HG03558 (cell line): Measurements from ENCODE around the gene CLPSL2.
"Not testable (repeated sequence)": the region's sequence is repeated elsewhere in the genome, so short reads cannot be mapped to it uniquely, and the experiment has no call there.

Source experiments
- ATAC-seq: cut with Tn5 transposase; IDR thresholded peaks from one replicate; pipeline ENCODE4 v1.9.1; 2021; ENCODE audit warnings: moderate number of reproducible peaks; ENCODE audit not compliant: unreplicated experiment; ENCODE audit errors: extremely low read depth

Gene CLPSL2, protein sequence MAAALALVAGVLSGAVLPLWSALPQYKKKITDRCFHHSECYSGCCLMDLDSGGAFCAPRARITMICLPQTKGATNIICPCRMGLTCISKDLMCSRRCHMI

GRCh38 chr6:35776364-35777215 is at the start of gene CLPSL2:
Gene CLPSL2, plus strand, starts transcription at chr6:35776598. Its CDS starts 21 bp downstream, at chr6:35776619.
- ATAC-seq = no peak

DNA sequence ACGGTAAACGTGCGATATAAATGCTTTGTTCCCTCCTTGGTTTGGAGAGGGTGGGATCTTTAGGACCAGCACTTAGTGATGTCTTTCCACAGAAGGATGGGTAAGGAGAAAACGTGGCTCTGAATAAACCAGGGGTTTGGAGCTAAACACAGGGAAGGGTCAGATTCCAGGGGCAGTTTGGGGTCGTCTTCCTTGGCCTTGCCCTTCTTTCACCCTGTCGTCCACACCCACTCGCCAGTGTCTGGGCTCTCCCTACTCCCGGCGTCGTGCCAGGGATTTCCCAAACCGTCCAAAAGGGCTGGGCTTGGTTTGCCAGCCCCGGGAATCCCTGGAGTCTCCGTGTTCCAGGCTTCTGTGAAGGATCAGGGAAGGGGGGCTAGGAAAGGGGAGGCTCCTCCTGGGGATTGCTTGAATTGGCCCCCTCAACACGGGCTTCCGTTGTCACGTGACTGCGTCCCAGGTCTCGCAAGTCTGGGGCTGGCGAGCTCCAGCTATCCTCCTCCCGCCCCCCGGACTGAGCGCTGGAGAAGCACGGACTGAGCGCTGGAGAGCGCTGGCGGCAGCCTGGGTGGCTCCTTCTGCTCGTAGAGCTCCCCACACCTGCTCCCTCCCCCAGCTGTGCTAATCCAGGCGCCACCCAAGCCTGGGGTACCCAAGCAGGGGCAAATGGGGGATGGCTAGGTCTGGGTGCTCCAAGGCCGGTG is 49.0 kb upstream of the CLPSL2 start:
- no peak for ATAC-seq

GRCh38 chr6:35727935-35728682 is 48.3 kb upstream of the CLPSL2 start:
- ATAC-seq = no peak

GRCh38 chr6:35728683-35729678 is 47.4 kb upstream of the CLPSL2 start:
- ATAC-seq = no peak

GRCh38 chr6:35729722-35730121 is 46.7 kb upstream of the CLPSL2 start:
- no peak for ATAC-seq

GRCh38 chr6:35730745-35731413 is 45.5 kb upstream of the CLPSL2 start:
- no peak for ATAC-seq

- ATAC-seq = no peak
Observed at GRCh38 chr6:35731414-35731735, 45.0 kb upstream of the CLPSL2 start.

GRCh38 chr6:35731736-35732532 is 44.5 kb upstream of the CLPSL2 start:
- ATAC-seq = no peak

DNA sequence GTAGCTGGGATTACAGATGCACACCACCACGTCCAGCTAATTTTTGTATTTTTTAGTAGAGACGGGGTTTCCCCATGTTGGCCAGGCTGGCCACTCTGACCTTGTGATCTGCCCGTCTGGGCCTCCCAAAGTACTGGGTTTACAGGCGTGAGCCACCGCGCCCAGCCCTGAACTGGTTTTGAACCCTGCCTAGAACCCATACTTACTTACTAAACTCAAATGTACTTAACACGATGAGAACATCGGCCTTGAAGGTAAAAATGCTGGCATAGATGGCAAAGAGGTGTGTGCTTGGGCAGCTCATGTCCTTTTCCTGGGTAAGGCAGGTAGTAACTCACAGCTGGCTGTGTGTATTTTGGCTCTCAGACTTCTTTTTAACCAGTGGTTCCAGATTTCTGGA is 42.8 kb upstream of the CLPSL2 start:
- no peak for ATAC-seq

DNA sequence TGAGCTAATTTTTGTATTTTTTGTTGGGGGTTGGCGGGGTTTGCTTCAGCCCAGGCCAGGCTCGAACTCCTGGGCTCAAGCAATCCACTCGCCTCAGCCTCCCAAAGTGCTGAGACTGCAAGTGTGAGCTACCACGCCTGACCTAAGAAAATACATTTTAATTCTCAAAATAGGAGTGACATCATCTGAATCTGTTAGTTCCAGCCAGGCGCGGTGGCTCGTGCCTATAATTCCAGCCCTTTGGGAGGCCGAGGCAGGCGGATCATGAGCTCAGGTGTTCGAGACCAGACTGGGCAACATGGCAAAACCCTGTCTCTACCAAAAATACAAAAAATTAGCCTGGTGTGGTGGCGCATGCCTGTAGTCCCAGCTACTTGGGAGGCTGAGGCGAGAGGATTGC is 42.1 kb upstream of the CLPSL2 start:
- not testable (repeated sequence) for ATAC-seq

GRCh38 chr6:35735452-35735851 is 40.9 kb upstream of the CLPSL2 start:
- ATAC-seq = no peak

- ATAC-seq = no peak
Observed at GRCh38 chr6:35736253-35736894, 40.0 kb upstream of the CLPSL2 start.

- ATAC-seq = no peak
Observed at GRCh38 chr6:35736982-35737412, 39.4 kb upstream of the CLPSL2 start, which contains the start of gene ARMC12. Gene ARMC12, plus strand, starts transcription at chr6:35737032. Its CDS starts 77 bp downstream, at chr6:35737109.

DNA sequence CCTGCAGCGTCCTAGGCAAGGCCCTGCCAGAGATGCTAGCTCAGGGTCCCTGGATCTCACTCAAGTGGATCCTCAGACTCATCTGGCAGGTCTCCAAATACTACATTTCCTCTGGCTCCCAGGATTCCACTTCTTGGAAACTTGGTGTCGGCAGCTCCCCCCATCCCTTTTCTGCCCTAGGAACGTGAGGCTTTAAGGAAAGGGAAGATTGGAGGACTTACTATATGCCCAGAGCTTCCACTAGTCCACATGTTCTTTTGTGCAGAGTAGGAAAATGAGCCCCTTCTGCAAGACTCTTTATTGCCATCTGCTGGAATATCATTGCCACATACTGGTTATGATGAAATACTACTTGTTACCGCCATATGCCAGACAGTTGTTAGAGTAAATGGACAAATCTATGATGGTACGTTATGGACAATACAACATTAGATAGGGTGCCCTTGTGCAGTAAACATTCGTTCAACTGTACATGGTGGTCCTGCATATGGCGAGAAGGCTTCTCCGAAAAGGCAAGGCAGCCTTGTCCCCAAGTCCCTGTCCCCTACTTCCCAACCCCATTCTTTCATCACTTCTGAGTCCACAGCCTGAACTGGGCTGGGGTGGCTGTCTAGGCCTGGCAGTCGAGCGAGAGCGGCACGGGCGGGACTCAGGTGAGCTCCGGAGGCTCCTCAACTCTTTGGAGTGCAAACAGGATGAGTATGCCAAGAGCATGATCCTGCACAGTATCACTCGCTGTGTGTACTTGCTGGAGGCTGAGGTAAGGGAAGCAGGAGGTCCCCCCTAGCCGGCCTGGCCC is 38.8 kb upstream of the CLPSL2 start:
- no peak for ATAC-seq

GRCh38 chr6:35739645-35740524 is 36.5 kb upstream of the CLPSL2 start:
- ATAC-seq = no peak

- no peak for ATAC-seq
Observed at GRCh38 chr6:35742842-35743241, 33.6 kb upstream of the CLPSL2 start.
